ENCODE data around the gene CNPY1. TPM values are rescaled to one million over a fixed set of nuclear protein-coding genes. Genes with fewer than 3 reads are reported as not detected.

The CNPY1 gene
- polyA plus RNA-seq, 2 of the 4 experiments (the other 2 are of a cell fraction) = not detected

GRCh38 chr7:155509725-155510551 is 36.4 kb downstream of the CNPY1 start (continued):
- TF ChIP-seq, protein P1, sequence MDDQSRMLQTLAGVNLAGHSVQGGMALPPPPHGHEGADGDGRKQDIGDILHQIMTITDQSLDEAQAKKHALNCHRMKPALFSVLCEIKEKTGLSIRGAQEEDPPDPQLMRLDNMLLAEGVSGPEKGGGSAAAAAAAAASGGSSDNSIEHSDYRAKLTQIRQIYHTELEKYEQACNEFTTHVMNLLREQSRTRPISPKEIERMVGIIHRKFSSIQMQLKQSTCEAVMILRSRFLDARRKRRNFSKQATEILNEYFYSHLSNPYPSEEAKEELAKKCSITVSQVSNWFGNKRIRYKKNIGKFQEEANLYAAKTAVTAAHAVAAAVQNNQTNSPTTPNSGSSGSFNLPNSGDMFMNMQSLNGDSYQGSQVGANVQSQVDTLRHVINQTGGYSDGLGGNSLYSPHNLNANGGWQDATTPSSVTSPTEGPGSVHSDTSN (IDR thresholded peaks at IDR 0.05) = no peak
- no peak for TF ChIP-seq FOSB (CRISPR knock-in tag; IDR thresholded peaks at IDR 0.05)

GRCh38 chr7:155509359-155509724 is 37.0 kb downstream of the CNPY1 start:
- no peak for FAIRE-seq
- no peak for DNase-seq (ENCODE audit: low read depth in 1 of 2, low spot score in 1 of 2)
- H3K27ac ChIP-seq = no peak overlapping the region
- H3K4me2 ChIP-seq = no peak overlapping the region
- no peak for ATAC-seq
- 80% methylated on average over 16 of the region's 16 CpGs for WGBS (ENCODE audit: missing lambda C conversion rate)
- H3K4me1 ChIP-seq = no peaks in the 10 kb centered on the region
- no peak overlapping the region for H3K4me3 ChIP-seq
- TF ChIP-seq FOXS1 (CRISPR knock-in tag; IDR thresholded peaks at IDR 0.05) (no peak), HOXA7 (CRISPR knock-in tag; IDR thresholded peaks at IDR 0.05) (no peak), CTCF (IDR thresholded peaks at IDR 0.05) (no peak), MYC (IDR thresholded peaks at IDR 0.05; ENCODE audit: borderline replicate concordance, low read length) (no peak)
- CTCF ChIA-PET = no interaction called here
- POLR2A ChIA-PET = no interaction called here
- H3K9me3 ChIP-seq = no peaks in the 10 kb centered on the region

DNA sequence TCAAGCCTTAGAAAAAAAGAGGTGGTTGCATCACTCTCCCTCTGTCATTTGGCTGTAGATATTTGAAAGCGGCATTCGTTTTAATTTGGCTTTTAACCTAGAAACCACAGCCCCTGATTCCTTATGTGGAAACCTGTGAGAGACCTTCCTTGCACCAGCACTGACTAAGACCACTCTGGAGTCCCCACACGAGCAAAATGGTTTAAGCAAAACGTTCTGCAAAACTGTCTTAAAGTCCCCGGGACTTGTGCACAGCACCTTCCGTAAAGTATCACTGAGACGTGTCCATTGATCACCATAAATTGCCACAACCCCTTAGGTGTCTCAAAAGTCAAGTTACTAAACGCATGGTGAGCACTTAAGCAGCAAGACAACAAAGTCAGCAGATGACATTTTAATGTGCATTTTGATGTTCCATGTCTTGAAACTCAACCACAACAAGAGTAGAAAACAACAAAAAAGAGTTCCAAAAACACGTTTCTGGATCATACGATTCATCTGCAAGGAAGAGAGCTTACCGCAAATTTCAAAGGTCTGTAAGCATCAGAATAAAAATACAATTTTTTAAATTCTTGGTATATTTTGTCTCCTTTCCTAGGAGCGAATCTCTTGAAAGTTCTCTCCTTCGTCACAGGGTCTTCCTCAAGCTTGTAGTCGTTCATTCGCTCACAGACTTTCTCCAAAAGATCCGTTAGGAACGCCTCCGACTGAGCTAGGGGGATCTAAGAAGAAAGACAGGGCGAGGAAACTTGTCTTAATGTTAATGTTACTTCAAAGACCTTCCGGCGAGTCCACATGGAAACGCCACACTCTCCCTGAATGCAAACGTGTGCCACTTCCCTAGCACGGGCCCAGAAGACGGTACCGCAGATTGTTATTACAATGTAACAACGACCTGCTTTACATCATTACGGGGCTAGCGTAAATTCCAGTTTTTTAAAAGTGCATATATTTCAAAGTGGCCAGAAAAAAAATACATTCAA is 37.7 kb downstream of the CNPY1 start:
- no peak overlapping the region for H3K27ac ChIP-seq
- DNase-seq (ENCODE audit: low read depth in 1 of 2, low spot score in 1 of 2) (no peak), FAIRE-seq (no peak), ATAC-seq (no peak)
- no peaks in the 10 kb centered on the region for H3K4me1 ChIP-seq
- no peak overlapping the region for H3K4me2 ChIP-seq
- H3K9me3 ChIP-seq = no peaks in the 10 kb centered on the region
- whole genome bisulfite sequencing (ENCODE audit: missing lambda C conversion rate) = 46% methylated on average over 29 of the region's 29 CpGs
- POLR2A ChIA-PET = no interaction called here
- TF ChIP-seq BHLHE40 (IDR thresholded peaks at IDR 0.05; ENCODE audit: low read depth, low read length) (no peak), RNF2 (IDR thresholded peaks at IDR 0.05; ENCODE audit: borderline replicate concordance, low read depth) (0 out of 2 replicates have a peak, but pooled peaks have one; percentile 25)
- CTCF ChIA-PET = no interaction called here
- H3K4me3 ChIP-seq = no peak overlapping the region

DNA sequence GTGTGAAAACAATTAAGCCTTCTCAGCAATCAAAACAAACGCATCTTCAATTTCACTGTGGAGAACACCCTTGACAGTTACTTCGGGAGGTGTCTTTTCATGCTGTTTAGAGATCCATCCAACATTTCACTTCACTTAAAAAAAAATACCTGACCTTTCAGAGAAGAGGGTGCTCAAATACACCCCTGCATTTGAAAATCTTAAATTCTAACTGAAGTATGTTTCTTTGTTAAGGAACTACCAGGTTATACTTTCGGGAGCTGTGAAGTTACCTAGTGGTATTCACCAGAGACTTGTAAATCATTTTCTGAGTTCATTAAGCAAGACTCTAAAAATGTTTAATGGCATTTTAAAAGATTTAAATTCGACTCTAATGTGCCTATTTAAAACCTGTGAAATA is 38.8 kb downstream of the CNPY1 start:
- no peak for FAIRE-seq
- H3K4me3 ChIP-seq = no peak overlapping the region
- no peak overlapping the region for H3K27ac ChIP-seq
- H3K4me2 ChIP-seq = no peak overlapping the region
- no peak for DNase-seq (ENCODE audit: low read depth in 1 of 2, low spot score in 1 of 2)
- H3K9me3 ChIP-seq = no peaks in the 10 kb centered on the region
- TF ChIP-seq ATOH8 (CRISPR knock-in tag; IDR thresholded peaks at IDR 0.05; ENCODE audit: low read depth) (no peak), ZFP36 (IDR thresholded peaks at IDR 0.05; ENCODE audit: borderline replicate concordance, partially characterized antibody) (peak; percentile 30), REST (IDR thresholded peaks at IDR 0.05) (no peak), HES2 (IDR thresholded peaks at IDR 0.05) (no peak), CHD2 (IDR thresholded peaks at IDR 0.05; ENCODE audit: low read length, partially characterized antibody) (no peak)
- ChIA-PET CTCF (interaction anchor here (0.9 to 1.0 kb wide), 2 partner anchors 10 to 259 kb away, joined by 3 read pairs; no protein-coding TSS in a partner anchor), POLR2A (no interaction called here)
- ATAC-seq = no peak
- 28% methylated on average over 4 of the region's 4 CpGs for WGBS (ENCODE audit: missing lambda C conversion rate)
- H3K4me1 ChIP-seq = no peaks in the 10 kb centered on the region
